ENCODE measurements around the gene HS6ST1.

HS6ST1 gene

GRCh38 chr2:128318776-128319464 is at the start of gene HS6ST1:
Gene HS6ST1, minus strand, starts transcription at chr2:128318868. Its CDS starts 305 bp downstream, at chr2:128318563.
- peak; percentile 83 for DNase-seq

GRCh38 chr2:128367601-128368359 is 49.1 kb upstream of the HS6ST1 start:
- DNase-seq: no peak

- no peak for DNase-seq
Measured at GRCh38 chr2:128366713-128367511, 48.2 kb upstream of the HS6ST1 start.

- no peak for DNase-seq
Measured at GRCh38 chr2:128365217-128365905, 46.7 kb upstream of the HS6ST1 start.

GRCh38 chr2:128364441-128364911 is 45.8 kb upstream of the HS6ST1 start:
- no peak for DNase-seq

- DNase-seq: no peak
Measured at GRCh38 chr2:128363934-128364361, 45.3 kb upstream of the HS6ST1 start.

GRCh38 chr2:128362889-128363228 is 44.2 kb upstream of the HS6ST1 start:
- no peak for DNase-seq

GRCh38 chr2:128362176-128362888 is 43.7 kb upstream of the HS6ST1 start:
- DNase-seq: no peak

- no peak for DNase-seq
Measured at GRCh38 chr2:128361376-128362131, 42.9 kb upstream of the HS6ST1 start.

GRCh38 chr2:128360711-128361110 is 42.0 kb upstream of the HS6ST1 start:
- DNase-seq: no peak

- no peak for DNase-seq
Measured at GRCh38 chr2:128359841-128360240, 41.2 kb upstream of the HS6ST1 start.

GRCh38 chr2:128358941-128359731 is 40.5 kb upstream of the HS6ST1 start:
- no peak for DNase-seq

- no peak for DNase-seq
Measured at GRCh38 chr2:128357506-128358370, 39.1 kb upstream of the HS6ST1 start.

- no peak for DNase-seq
Measured at GRCh38 chr2:128356127-128356526, 37.5 kb upstream of the HS6ST1 start.

GRCh38 chr2:128354726-128355470 is 36.2 kb upstream of the HS6ST1 start:
- no peak for DNase-seq

- no peak for DNase-seq
Measured at GRCh38 chr2:128354161-128354560, 35.5 kb upstream of the HS6ST1 start.

- no peak for DNase-seq
Measured at GRCh38 chr2:128350736-128351135, 32.1 kb upstream of the HS6ST1 start.

GRCh38 chr2:128348701-128349100 is 30.0 kb upstream of the HS6ST1 start:
- DNase-seq: no peak

Measured in midbrain (tissue), 1 donor.